Epithelial cell of esophagus (primary cell): Measurements from ENCODE around the gene MIAT.

Experiments
- DNase-seq: peaks from one replicate; pipeline ENCODE4 v3.0.0; 2010; ENCODE audit warnings: low read depth
- H3K4me3 ChIP-seq: 2 replicates; pipeline ENCODE4 v1.5.1; 2011; ENCODE audit warnings: mild to moderate bottlenecking, low read length, control low read depth
- CTCF ChIP-seq: IDR thresholded peaks from 2 replicates; pipeline ENCODE4 v1.5.1; 2011; ENCODE audit warnings: low read depth, mild to moderate bottlenecking, low read length, control low read depth, inconsistent platforms; ENCODE audit not compliant: insufficient read depth; ENCODE audit errors: missing control alignments

MIAT gene

GRCh38 chr22:26619510-26619909, 37.9 kb upstream of the MIAT start:
- TF ChIP-seq CTCF, result no peak
- H3K4me3 ChIP-seq, result no peak overlapping the region
- no peak for DNase-seq

GRCh38 chr22:26620197-26620596, 37.2 kb upstream of the MIAT start:
- H3K4me3 ChIP-seq, result no peak overlapping the region
- no peak for DNase-seq
- TF ChIP-seq CTCF, result no peak

- no peak for DNase-seq
- no peak within 1 kb of the TSS for H3K4me3 ChIP-seq
- TF ChIP-seq CTCF, result no peak
Measured at GRCh38 chr22:26621663-26622062, 35.7 kb upstream of the MIAT start, which contains the start of gene CRYBA4. CRYBA4 (plus strand) TSS chr22:26621963; CDS start chr22:26622597, 634 bp downstream.

- H3K4me3 ChIP-seq, result no peak overlapping the region
- no peak for DNase-seq
- no peak for TF ChIP-seq CTCF
Measured at GRCh38 chr22:26623984-26624383, 33.4 kb upstream of the MIAT start.

- H3K4me3 ChIP-seq, result no peak overlapping the region
- TF ChIP-seq CTCF, result no peak
- no peak for DNase-seq
Measured at GRCh38 chr22:26624803-26625202, 32.6 kb upstream of the MIAT start.

GRCh38 chr22:26629988-26630761, 27.2 kb upstream of the MIAT start:
- no peak overlapping the region for H3K4me3 ChIP-seq
- no peak for DNase-seq
- TF ChIP-seq CTCF, result no peak

- DNase-seq, result no peak
- no peak for TF ChIP-seq CTCF
- H3K4me3 ChIP-seq, result no peak overlapping the region
Measured at GRCh38 chr22:26631282-26631681, 26.1 kb upstream of the MIAT start.
